ENCODE results near the gene AGBL2.
"Not testable (repeated sequence)": the region's sequence is repeated elsewhere in the genome, so short reads cannot be mapped to it uniquely, and the experiment has no call there.

The AGBL2 gene, protein sequence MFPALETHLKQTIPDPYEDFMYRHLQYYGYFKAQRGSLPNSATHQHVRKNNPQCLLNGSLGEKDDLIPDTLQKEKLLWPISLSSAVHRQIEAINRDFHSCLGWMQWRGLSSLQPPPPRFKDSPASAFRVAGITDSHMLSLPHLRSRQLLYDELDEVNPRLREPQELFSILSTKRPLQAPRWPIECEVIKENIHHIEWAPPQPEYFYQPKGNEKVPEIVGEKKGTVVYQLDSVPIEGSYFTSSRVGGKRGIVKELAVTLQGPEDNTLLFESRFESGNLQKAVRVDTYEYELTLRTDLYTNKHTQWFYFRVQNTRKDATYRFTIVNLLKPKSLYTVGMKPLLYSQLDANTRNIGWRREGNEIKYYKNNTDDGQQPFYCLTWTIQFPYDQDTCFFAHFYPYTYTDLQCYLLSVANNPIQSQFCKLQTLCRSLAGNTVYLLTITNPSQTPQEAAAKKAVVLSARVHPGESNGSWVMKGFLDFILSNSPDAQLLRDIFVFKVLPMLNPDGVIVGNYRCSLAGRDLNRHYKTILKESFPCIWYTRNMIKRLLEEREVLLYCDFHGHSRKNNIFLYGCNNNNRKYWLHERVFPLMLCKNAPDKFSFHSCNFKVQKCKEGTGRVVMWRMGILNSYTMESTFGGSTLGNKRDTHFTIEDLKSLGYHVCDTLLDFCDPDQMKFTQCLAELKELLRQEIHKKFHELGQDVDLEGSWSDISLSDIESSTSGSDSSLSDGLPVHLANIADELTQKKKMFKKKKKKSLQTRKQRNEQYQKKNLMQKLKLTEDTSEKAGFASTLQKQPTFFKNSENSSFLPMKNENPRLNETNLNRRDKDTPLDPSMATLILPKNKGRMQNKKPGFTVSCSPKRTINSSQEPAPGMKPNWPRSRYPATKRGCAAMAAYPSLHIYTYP

DNA sequence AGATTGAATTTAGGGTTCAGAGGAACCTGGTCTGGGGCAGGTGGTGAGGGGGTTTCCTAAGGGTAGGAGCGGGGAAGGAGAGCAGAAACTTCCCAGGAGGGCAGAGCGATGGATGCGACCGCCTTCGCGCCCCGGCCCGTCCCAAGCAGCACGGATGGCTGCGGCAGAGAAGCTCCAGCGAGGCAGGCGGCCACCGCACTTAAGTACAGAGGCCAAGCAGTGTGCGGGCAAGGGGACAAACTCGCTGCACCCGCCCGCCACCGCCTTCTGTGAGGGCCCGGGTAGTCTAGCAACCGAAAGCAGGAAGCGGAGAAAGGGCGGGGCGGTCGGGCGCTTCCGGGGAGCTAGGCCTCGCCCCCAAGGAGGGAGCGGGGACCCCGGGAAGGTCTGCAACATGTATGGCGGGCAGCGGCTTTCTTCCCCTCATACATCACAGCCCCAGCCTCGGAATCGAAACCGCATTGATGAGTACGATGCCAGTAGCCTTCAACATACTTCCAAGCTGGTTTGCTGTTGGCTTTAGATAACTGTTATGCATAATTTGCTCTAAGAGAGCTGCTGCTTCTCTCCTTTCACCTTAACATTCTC is at the start of gene AGBL2:
Gene AGBL2, minus strand, starts transcription at position 288 of the 588 bp plus-strand sequence. CDS start 719 bp downstream, outside the sequence.
- FAIRE-seq (peak; percentile 23), DNase-seq (ENCODE audit: insufficient read length, low spot score) (peak; percentile 39)
- peak; percentile 82 for TF ChIP-seq POLR2A (IDR thresholded peaks at IDR 0.05; ENCODE audit: low read depth, low read length)

- not testable (repeated sequence) for FAIRE-seq; DNase-seq (ENCODE audit: insufficient read length, low spot score)
Observed at GRCh38 chr11:47759291-47759690, 44.1 kb upstream of the AGBL2 start.

DNA sequence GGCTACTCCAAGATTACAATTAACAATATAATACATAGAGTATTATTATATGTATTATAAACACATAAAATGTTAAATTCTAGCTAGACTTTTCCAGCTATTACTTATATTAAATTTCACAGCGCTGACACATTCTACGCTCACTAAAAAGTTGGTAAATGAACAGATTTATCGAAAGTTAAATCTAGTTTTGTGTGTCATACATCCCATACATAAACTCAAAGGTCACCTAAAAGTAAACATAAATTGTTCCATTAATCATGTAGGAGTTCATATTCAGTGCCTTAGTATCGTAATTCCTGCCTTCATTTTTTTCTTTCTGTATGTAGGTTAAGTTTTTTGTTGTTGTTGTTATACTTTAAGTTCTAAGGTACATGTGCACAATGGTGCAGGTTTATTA is 41.0 kb upstream of the AGBL2 start:
- TF ChIP-seq POLR2A (IDR thresholded peaks at IDR 0.05; ENCODE audit: low read depth, low read length) = no peak
- DNase-seq (ENCODE audit: insufficient read length, low spot score) (no peak), FAIRE-seq (no peak)

- no peak for TF ChIP-seq POLR2A (IDR thresholded peaks at IDR 0.05; ENCODE audit: low read depth, low read length)
- no peak for DNase-seq (ENCODE audit: insufficient read length, low spot score)
- no peak for FAIRE-seq
Observed at GRCh38 chr11:47750725-47751124, 35.6 kb upstream of the AGBL2 start.

DNA sequence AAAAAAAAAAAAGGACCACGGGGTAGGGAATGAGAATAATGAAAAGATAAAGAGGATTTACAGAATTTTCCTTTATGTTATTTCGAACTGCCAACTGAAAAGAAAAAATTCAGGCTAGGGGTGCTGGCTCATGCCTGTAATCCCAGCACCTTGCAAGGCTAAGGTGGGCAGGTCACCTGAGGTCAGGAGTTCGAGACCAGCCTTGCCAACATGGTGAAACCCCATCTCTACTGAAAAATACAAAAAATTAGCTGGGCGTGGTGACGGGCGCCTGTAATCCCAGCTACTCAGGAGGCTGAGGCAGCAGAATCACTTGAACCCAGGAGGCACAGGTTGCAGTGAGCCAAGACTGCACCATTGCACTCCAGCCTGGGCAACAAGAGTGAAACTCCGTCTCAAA is 27.3 kb upstream of the AGBL2 start:
- not testable (repeated sequence) for FAIRE-seq; DNase-seq (ENCODE audit: insufficient read length, low spot score)

DNA sequence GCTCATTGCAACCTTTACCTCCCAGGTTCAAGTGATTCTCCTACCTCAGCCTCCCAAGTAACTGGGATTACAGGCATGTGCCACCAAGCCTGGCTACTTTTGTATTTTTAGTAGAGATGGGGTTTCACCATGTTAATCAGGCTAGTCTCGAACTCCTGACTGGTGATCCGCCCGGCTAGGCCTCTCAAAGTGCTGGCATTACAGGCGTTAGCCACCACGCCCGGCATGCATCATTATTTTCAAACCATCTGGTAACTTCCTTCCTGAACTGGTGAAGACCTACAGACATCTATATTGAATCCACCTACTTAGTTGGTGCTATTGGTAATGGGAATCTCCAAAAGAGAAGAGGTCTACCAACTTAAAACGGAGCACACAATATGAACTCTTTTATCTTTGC is 22.6 kb upstream of the AGBL2 start:
- not testable (repeated sequence) for DNase-seq (ENCODE audit: insufficient read length, low spot score); FAIRE-seq

DNA sequence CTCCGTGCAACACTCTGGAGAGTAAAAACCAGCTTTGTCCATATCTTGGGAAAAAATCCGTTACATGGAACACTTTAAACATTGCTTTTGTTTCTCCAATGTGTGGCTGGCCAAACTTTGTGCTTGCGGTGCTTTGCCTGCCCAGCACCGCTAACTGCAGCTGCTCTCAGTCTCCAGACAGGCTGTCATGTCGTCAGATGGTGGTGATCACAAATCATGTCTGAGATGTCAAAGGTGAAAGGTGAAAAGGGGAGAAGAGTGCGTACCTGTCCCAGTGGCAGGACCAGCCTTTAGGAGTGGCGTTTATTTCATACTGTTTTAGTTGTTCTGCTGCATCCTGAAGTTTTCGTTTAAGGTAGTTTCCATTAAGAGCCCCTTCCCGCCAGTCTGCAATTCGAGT is 17.1 kb upstream of the AGBL2 start:
- FAIRE-seq = no peak

DNA sequence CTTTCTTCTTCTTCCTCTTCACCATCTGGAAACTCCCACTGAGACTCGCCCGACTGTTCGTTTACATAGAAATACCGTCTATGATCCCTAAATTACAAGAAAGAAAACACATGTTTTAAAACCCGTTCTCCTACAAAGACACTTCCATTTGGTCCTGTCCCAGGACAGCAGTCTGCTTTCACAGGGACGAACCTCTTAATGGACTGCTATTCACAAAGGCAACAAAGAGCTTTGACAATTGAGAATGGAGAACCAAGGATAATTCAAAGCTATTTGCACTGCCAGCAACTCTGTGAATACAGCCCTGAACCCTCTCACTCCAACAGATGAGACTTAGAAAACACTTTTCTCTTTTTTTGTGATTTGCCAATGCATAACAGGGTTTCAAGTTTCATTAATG is 16.3 kb upstream of the AGBL2 start:
- TF ChIP-seq POLR2A (IDR thresholded peaks at IDR 0.05; ENCODE audit: low read depth, low read length) = no peak
- DNase-seq (ENCODE audit: insufficient read length, low spot score) (no peak), FAIRE-seq (no peak)

More for the DNA sequence above, 17.1 kb upstream of the AGBL2 start:
- DNase-seq (ENCODE audit: insufficient read length, low spot score) = no peak
- no peak for TF ChIP-seq POLR2A (IDR thresholded peaks at IDR 0.05; ENCODE audit: low read depth, low read length)

- TF ChIP-seq POLR2A (IDR thresholded peaks at IDR 0.05; ENCODE audit: low read depth, low read length) = no peak
- FAIRE-seq = no peak
Observed at GRCh38 chr11:47726878-47727514, 11.8 kb upstream of the AGBL2 start.

GRCh38 chr11:47726118-47726442 is 10.9 kb upstream of the AGBL2 start:
- no peak for DNase-seq (ENCODE audit: insufficient read length, low spot score)
- no peak for FAIRE-seq
- no peak for TF ChIP-seq POLR2A (IDR thresholded peaks at IDR 0.05; ENCODE audit: low read depth, low read length)

More at GRCh38 chr11:47726878-47727514, 11.8 kb upstream of the AGBL2 start:
- DNase-seq (ENCODE audit: insufficient read length, low spot score) = no peak

DNA sequence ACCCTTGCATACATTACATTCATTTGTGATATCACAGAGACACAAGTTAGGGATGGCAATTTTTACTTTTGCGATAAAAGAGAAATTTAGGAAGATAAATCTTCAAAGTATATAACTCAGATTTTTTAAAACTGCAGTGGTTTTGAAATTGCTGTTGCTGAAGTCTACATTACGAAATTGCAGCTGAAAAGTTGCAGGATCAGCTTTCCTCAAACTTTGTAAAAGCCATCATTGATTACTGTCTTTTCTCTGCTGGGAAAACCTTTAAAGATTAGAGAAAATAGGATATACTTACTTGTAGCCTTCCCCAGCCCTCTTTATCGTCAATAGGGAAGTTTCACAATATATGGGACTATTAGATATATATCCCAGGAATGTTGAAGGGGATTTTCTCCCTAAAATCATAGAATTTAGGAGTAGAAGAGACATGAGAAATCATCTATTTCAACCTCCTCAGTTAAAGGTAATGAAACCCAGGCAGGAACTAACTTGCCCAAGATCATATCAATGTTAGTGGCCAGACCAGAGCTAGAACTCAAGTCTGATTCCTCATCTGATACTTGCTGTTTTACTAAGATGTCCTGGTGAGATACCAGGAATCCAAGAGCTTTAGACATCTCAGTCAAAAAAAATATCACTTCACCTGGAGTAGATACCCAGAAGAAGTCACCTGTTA is 10.4 kb upstream of the AGBL2 start:
- no peak for TF ChIP-seq POLR2A (IDR thresholded peaks at IDR 0.05; ENCODE audit: low read depth, low read length)
- FAIRE-seq = no peak

GRCh38 chr11:47724041-47724729 is 9.0 kb upstream of the AGBL2 start:
- FAIRE-seq (peak; percentile 84), DNase-seq (ENCODE audit: insufficient read length, low spot score) (no peak)
- no peak for TF ChIP-seq POLR2A (IDR thresholded peaks at IDR 0.05; ENCODE audit: low read depth, low read length)

More for the DNA sequence above, 10.4 kb upstream of the AGBL2 start:
- no peak for DNase-seq (ENCODE audit: insufficient read length, low spot score)

DNA sequence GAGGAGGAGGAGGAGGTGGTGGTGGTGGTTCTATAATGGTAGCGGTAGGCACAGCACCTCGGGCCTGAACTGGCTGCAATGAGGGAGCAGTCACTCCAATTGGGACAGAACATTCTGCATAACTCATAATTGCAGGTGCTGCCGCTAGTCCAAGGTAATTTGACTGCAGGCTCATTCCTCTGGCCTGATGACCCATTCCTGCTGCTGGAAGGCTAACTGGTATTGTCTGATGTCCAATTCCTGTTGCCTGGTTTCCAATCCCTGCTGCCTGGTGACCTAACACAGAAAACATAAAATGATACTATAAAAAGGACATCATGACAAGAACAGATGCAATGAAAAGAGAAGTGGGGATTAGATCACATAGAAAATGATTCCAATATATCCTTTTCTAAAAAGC is 7.9 kb upstream of the AGBL2 start:
- no peak for FAIRE-seq
- no peak for TF ChIP-seq POLR2A (IDR thresholded peaks at IDR 0.05; ENCODE audit: low read depth, low read length)
- DNase-seq (ENCODE audit: insufficient read length, low spot score) = no peak
